ENCODE measurements around the gene FLNC.

The FLNC gene

DNA sequence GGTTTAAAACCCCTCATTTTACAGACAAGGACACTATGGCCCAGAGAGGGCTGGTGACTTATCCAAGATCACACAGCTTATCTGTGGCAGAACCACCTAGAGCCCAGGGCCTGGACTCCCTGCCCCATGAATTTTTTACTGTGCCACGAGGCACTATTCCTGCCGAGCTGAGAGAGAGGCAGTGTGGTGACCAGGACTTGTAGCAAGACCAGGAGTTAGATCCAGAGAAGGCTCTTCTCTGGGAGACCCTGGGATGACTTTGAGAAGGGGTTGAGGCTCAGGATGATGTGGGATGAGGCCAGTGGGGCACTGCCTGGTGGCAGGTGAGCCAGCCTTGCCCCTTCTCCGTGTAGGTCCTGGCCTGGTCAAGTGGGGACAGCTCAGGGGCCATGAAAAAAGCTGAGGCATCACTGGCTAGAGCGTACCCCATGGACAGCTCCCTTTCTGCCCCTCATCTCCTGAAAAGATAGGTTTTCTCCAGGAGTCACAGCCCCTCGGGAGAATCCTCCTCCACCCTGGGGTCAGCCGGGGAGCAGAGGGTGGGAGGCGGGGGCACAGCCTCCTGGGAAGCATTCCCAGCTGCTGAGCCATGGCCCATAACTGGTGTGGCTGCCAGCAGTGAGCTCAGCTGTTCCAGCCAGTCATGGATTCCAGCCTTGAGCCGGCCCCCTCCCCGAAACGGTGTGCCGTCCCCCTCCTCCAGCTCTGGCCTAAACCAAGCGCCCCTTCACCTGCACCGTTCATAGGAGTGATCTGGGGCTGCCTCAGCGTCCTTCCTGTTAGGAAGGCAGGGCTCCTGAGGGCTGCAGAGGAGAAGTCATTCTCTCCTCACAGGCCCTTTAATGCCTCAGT lies 5.8 kb downstream of the FLNC start:
- Histone ChIP-seq H3K36me3 (no peaks in the 10 kb centered on the region), H3K9me3 (ENCODE audit: severe bottlenecking) (no peaks in the 10 kb centered on the region), H3K27me3 (ENCODE audit: insufficient read depth, low read depth, severe bottlenecking) (no peaks in the 10 kb centered on the region), H3K4me3 (ENCODE audit: low read depth, low read length) (no peak overlapping the region), H3K27ac (no peak overlapping the region)
- TF ChIP-seq, protein P1, sequence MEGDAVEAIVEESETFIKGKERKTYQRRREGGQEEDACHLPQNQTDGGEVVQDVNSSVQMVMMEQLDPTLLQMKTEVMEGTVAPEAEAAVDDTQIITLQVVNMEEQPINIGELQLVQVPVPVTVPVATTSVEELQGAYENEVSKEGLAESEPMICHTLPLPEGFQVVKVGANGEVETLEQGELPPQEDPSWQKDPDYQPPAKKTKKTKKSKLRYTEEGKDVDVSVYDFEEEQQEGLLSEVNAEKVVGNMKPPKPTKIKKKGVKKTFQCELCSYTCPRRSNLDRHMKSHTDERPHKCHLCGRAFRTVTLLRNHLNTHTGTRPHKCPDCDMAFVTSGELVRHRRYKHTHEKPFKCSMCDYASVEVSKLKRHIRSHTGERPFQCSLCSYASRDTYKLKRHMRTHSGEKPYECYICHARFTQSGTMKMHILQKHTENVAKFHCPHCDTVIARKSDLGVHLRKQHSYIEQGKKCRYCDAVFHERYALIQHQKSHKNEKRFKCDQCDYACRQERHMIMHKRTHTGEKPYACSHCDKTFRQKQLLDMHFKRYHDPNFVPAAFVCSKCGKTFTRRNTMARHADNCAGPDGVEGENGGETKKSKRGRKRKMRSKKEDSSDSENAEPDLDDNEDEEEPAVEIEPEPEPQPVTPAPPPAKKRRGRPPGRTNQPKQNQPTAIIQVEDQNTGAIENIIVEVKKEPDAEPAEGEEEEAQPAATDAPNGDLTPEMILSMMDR (IDR thresholded peaks at IDR 0.05; ENCODE audit: low read depth, low read length) = no peak
- no peak for DNase-seq

DNA sequence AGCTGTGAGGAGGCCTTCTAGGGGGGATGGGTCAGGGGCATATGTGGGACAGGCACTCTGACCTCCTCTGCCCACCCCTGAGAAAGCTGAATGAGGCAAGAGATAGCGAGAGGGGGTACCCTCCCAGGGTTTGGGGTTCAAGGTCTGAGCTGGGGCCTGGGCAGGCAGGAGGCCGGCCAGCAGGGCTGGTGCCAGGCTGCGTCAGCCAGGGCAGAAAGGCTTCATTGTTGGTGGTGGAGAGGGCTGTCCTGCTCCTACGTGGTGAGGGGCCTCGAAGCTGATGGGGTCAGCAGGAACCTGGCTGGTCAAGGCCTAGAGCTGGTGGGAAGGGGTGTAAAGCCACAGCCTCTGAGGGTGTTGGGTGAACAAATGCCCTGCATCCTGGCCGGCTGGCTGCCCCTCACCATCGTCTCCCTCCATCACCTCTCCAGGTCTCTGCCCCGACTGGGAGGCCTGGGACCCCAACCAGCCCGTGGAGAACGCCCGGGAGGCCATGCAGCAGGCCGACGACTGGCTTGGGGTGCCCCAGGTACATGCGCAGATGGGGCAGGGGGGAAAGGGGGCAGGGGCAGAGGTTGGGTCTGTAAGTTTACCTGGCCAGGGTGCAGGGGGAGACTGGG lies 6.6 kb downstream of the FLNC start:
- Histone ChIP-seq H3K27me3 (ENCODE audit: insufficient read depth, low read depth, severe bottlenecking) (no peaks in the 10 kb centered on the region), H3K27ac (no peak overlapping the region), H3K36me3 (no peaks in the 10 kb centered on the region), H3K9me3 (ENCODE audit: severe bottlenecking) (no peaks in the 10 kb centered on the region), H3K4me3 (ENCODE audit: low read depth, low read length) (no peak overlapping the region)
- TF ChIP-seq, protein P1 (IDR thresholded peaks at IDR 0.05; ENCODE audit: low read depth, low read length) = no peak
- no peak for DNase-seq

DNA sequence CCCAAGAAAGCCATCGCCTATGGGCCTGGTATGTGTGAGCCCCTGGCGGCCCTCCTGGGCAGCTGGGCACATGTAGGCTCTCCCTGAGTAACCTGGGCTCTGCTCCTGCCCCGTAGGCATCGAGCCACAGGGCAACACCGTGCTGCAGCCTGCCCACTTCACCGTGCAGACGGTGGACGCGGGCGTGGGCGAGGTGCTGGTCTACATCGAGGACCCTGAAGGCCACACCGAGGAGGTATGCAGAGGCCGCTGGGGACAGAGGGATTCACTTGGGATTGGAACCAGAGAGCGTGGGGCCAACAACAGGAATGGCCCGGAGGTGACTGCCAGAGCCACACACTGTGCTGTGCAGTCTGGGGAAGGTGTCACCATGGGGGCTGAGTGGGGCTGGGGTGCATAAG lies 7.3 kb downstream of the FLNC start:
- Histone ChIP-seq H3K4me3 (ENCODE audit: low read depth, low read length) (no peak overlapping the region), H3K9me3 (ENCODE audit: severe bottlenecking) (no peaks in the 10 kb centered on the region), H3K27me3 (ENCODE audit: insufficient read depth, low read depth, severe bottlenecking) (no peaks in the 10 kb centered on the region), H3K36me3 (no peaks in the 10 kb centered on the region), H3K27ac (no peak overlapping the region)
- DNase-seq = no peak
- TF ChIP-seq, protein P1 (IDR thresholded peaks at IDR 0.05; ENCODE audit: low read depth, low read length) = no peak

DNA sequence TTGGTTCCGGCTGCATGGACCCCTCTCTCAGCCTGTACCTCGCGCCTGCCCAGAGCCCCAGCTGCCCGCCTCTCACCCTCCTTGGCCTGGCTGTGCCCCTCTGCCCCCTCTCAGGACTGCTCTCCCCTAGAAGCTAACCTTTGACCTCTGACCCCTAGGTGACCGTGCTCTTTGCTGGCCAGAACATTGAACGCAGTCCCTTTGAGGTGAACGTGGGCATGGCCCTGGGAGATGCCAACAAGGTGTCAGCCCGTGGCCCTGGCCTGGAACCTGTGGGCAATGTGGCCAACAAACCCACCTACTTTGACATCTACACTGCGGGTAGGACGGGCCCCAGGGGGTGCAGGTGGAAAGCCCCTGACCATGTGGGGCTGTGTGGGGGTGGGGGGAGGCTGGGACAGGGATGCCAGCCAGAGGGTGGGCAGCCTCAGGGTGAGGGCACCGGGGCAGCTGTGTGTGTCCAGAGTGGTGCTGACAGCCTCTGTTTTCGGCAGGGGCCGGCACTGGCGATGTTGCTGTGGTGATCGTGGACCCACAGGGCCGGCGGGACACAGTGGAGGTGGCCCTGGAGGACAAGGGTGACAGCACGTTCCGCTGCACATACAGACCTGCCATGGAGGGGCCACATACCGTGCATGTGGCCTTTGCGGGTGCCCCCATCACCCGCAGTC lies 8.0 kb downstream of the FLNC start:
- Histone ChIP-seq H3K27me3 (ENCODE audit: insufficient read depth, low read depth, severe bottlenecking) (no peaks in the 10 kb centered on the region), H3K9me3 (ENCODE audit: severe bottlenecking) (no peaks in the 10 kb centered on the region), H3K27ac (no peak overlapping the region), H3K4me3 (ENCODE audit: low read depth, low read length) (no peak overlapping the region), H3K36me3 (no peaks in the 10 kb centered on the region)
- TF ChIP-seq, protein P1 (IDR thresholded peaks at IDR 0.05; ENCODE audit: low read depth, low read length) = no peak
- no peak for DNase-seq

DNA sequence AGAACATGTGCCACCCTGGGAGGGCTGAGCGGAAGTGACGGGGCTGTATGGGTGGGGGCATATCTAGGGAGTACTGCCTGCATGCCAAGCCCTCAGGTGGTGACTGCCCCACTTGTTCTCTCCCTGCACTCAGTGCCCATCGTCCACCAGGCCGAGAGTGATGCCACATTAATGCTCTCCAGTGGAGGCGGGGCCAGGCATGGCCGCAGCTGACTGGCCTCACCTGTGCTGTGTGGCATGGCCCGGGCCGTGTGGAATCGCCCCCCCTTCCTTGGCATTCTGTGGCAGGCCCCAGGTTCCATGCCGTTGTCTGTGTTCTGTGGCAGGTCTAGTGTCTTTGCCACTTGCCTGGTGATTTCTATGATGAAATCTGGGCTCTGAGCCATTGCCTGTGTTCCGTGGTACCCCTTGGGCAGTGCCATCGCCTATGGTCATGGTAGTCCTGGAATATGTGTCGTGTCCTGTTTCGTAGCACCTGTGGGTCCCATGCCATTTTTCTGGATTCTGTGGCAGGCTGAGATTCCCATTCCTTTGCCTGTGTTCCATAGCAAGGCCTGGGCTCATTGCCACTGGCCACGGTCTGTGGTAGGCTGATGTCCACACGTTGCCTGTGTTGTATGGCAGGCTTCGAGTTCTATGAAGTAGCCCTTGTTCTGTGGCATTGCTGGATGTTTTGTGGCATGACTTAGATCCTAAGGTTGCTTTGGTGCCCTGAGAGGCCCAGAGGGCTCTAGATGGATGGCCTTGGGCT lies 8.9 kb downstream of the FLNC start:
- Histone ChIP-seq H3K27ac (no peak overlapping the region), H3K9me3 (ENCODE audit: severe bottlenecking) (no peaks in the 10 kb centered on the region), H3K36me3 (no peaks in the 10 kb centered on the region), H3K27me3 (ENCODE audit: insufficient read depth, low read depth, severe bottlenecking) (no peaks in the 10 kb centered on the region), H3K4me3 (ENCODE audit: low read depth, low read length) (no peak overlapping the region)
- DNase-seq = no peak
- TF ChIP-seq, protein P1 (IDR thresholded peaks at IDR 0.05; ENCODE audit: low read depth, low read length) = no peak
